Measurements from ENCODE around the gene DOC2B. TPM values are rescaled to one million over a fixed set of nuclear protein-coding genes. Genes with fewer than 3 reads are reported as not detected.

The DOC2B gene
- total RNA-seq, 1 donor from 2014 or later, result 23.5 TPM

DNA sequence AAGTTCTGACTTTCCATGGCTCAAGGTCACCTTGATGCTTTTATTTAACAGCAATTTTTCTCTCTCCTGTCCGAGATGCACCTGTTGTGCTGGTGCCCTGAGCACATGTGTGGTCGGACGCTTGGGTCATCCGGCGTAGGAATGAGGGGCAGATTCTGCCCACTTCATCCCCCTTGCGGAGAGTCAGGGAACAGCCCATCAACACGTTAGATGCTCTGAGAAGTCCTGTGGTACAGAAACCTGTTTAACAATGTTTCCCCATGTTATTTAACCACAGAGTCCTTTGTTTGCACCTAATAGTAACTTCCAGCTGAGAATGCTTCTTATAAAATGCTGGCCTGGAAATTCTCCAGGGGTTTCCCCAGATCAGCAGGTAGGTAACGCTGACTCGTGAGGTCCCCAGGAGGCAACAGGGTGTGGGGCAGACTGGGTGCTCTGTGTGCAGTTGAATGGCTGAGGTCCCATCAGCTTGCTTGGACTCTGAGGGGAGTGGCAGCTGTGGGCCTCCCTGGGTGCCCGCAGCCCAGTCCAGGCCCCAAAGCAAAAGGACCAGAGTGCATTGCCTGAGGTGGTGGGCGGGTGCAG, 17.8 kb downstream of the DOC2B start:
- DNase-seq (ENCODE audit: low spot score), result no peak

DNA sequence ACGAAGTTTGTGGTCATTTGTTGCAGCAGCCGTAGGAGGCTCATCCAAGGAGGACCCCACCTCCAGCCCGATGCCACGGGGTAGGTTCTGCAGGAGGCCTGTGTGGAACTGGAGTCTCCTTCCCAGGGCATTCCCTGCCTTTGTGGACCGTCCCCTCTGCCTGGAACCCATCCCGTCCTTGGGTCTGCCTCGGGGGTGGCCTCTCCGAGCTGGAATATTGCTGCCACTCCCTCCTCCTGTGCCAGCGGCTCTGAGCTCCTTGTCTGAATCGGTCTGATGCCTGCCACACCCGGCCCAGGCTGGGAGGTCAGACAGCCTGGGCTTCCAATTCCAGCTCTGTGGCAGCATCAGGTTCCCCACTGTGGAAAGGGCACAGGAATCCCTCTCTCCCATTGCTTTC, 18.8 kb downstream of the DOC2B start:
- no peak for DNase-seq (ENCODE audit: low spot score)

DNA sequence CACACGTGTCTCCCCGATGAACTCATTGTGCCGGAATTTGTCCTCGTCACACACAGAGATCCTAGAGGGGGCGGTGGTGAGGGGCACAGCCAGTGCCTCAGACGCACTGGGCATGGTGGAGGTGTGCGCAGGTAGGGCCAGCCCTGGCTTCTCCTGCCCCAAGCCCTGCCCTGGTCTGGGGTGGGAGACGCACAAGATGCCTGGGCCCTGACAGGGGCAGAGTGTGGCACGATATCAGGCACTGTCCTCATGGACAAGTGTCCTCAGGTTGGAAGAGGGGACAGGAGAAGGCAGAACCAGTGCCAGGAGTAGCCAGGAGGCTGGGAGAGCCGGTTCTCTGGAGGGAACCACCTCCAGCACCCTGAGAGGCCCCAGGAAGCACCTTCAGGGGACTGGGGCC, 20.0 kb downstream of the DOC2B start:
- no peak for DNase-seq (ENCODE audit: low spot score)

DNA sequence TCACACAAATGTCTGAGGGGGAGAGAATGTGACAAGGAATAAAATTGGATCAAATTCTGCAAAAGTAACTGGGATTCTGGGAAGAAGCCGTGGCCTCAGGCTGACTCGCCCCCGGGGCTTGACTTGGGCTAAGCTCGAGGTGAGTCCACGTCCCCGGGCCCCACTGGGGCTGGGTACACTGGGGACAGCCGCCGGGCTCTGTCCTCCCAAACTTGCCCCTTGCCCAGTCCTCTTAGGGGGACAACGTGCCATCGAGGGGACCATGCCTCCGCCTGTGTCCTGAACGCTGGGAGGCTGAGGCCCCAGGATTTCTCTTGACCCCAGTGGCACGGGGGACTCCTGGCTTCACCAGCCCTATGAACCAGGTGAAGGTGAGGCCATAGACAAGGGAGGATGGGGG, 21.1 kb downstream of the DOC2B start:
- DNase-seq (ENCODE audit: low spot score), result no peak

DNA sequence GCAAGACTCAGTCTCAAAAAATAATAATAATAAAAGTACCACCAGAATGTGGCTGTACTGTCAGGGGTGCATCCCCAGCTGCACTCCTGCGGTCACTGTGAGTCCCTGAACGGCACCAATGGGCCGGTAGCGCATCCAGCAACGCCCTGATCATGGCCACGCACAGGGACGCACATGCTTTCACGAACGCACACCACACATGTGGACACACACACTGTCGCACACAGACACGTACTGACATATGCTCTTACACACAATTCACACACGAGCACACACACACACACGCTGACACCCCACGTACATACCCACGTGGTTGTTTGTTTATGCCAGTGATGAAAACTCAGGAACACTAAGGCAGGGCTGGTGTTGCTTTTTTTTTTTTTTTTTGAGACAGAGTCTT, 21.8 kb downstream of the DOC2B start:
- DNase-seq (ENCODE audit: low spot score), result no peak

DNA sequence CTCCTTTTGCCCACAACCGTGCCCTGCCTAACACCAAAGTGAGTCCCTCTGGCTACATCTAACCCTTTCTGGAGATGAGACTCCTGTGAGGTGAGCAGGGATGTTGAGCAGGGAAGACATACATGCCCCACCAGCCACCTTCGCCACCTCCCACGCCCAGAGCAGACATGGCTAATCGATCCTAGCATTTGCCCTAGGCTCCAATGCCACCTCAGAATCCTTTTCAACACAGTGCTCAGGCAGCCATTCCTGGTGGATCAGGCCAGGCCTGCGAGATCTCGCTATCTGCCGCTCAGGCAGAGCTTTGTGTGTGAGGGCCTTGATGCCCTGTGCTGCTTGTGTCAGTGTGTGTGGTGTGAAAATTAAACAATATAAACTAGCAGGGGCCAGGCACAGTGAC, 23.1 kb downstream of the DOC2B start:
- DNase-seq (ENCODE audit: low spot score), result no peak

DNA sequence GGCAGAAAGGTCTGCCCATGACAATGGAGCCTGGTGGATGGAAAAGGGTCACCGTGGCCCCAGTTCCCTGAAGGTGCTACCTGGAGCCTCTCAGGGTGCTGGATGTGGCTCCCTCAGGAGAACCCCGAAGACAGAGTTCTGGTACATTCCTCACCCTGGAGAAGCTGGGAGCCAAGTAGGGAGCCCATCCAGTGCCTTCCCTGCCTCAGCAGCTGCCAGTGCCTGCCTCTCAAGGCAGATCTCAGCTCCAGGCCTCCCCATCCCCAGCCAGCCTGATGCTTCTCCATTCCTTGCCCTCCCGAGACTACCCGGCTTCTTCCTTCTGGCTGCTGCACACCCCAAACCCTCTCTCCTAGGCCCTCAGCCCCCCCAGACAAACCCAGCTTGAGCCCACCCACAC, 23.5 kb downstream of the DOC2B start:
- no peak for DNase-seq (ENCODE audit: low spot score)

DNA sequence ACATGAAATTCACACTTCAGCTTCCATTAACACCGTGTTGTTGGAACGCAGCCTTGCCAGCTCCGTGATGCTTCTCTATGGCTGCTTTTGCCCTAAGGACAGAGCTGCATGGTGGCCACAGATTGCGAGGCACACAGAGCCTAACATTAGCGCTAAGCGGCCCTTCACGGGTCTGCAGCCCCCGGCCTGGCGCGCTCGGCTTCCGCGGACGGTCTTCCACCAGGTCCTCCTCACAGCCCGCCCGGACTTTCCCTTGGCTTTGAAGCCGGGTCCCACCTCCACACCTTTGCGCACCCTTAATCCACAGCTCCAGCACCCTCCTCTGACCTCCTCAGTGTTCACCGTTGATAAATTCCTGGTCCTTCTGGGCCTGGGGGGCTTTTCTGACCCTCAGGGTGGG, 24.5 kb downstream of the DOC2B start:
- no peak for DNase-seq (ENCODE audit: low spot score)

DNA sequence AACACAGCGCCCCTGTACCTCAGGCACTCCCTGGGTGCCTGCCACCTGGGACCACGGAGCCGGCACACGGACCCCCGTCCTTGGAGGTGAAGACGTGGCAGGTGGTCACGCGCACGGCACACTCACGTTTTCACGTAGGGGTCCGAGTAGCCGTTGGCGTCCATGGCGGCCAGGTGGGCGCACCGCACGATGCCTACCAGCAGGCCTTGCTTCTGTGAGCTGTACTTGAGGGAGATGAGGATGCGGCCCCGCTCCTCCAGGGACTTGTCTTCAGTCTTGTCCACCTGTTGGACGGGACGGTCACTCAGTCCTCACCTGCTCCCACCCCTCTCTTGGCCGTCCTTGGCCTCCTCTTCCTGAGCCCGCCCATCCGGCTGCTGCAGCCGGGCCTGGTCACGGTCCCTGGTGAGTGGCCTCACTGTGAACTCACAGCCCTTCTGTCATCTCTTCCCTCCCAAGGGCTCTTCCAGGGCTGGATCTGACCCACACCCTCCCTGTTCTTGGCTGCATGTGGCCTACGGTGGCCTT, 25.3 kb downstream of the DOC2B start:
- DNase-seq (ENCODE audit: low spot score), result no peak

DNA sequence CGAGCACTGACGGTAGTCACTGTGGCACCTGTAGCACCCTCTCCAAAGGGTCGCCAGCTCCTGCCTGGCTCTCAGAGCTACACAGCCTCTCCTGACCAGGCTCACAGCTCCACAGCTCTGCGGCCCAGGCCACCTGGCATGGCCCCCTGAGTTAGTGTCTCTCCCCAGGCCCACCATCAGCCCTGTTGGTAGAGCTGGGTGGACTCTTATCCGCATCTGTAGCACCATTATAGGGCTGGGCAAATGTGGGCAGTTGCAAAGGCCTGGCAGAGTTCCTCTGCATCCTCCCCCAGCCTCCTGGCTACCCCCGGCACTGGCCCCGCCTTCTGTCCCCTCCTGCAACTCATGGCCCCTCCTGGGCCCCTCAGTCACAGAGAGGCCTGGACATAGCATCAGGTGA, 25.9 kb downstream of the DOC2B start:
- DNase-seq (ENCODE audit: low spot score), result no peak

DNA sequence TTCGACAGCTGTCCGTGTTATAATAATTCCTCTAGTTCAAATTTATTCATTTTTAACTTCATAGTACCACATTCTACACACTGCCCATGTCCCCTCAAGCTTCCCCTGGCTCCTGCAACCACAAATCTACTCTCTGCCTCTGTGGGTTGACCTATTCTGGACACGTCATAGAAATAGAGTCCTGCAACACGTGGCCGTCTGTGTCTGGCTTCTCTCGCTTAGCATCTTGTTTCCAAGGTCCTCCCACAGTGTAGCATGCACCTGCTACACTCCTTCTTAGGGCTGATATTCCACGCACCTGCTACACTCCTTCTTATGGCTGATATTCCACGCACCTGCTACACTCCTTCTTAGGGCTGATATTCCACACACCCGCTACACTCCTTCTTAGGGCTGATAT, 27.6 kb downstream of the DOC2B start:
- no peak for DNase-seq (ENCODE audit: low spot score)

DNA sequence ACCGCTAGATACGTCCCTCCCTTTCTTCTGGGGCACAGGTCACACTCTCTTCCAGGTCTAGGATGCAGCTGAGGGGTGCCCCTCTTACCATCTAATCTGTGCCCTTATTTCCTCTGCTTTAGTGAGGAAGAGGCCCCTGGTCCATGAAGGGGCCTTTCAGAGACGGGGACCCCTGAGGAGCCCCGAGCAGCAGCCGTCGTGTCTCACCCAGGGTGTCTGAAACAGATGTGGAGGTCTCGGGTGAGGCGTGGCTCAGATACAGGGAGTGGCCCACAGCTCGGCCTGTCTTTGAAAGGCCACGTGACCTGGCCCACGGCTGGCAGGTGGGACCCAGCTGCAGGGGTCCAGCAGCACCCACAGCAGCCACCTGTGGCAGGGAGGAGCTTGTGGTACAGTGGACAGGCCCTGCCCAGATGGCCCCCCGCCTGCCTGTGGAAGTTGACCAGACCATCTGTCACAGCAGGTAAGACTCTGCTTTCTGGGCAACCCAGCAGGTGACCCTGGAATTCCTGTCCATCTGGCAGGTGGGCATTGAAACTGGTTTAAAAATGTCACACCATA, 28.5 kb downstream of the DOC2B start:
- no peak for DNase-seq (ENCODE audit: low spot score)

DNA sequence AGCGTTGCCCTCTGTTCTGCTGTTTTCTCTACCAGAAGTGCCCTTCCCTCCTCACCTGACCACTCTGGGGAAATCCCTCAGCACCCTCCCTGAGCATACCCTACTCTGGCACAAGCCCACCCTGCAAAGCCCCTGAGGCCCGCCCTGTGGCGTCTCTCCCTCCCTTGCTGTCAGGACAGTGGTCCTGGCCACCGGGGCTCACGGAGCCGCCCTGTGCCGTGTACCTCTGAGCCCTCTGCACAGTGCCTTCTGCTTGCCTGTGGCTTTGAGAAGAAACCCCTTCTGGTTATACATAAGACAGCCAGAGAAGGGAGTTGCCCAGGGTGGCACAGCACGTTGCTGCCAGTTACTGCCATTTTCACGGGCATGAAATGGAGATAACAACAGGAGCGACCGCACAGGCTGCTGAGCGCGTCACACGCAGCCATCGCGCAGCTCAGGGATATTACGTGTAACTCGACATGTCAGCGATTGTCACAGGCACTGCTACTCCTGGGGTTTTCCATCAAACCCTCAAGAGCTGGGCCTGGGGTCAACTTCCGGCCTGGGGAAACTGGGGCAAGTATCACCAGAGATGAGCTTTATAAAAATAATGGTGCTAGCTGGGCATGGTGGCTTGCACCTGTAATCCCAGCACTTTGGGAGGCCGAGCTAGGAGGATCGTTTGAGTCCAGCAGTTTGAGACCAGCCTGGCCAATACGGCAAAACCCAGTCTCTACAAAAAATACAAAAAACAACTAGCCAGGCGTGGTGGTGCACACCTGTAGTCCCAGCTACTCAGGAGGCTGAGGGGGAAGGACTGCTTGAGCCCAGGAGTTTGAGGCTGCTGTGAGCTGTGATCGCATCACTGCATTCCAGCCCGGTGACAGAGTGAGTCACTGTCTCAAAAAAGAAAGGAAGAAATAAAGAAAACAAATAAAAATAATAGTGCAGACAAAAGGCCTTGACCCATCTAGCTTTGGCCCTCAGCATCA, 29.3 kb downstream of the DOC2B start:
- DNase-seq (ENCODE audit: low spot score), result no peak

DNA sequence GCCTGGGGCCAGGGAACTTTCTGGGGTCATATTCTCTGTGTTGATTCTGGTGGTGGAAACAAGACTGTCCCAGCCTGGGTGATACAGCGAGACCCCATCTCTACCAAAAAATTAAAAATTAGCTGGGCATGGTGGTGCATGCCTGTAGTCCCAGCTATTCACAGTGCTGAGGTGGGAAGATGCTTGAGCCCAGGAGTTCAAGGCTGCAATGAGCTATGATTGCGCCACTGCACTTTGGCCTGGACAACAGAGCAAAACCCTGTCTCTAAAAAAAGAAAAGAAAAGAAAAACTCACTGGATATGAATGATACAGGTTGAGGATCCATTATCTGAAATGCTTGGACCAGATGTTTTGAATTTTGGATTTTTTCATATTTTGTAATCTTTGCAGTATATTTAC, 30.4 kb downstream of the DOC2B start:
- DNase-seq (ENCODE audit: low spot score), result no peak

DNA sequence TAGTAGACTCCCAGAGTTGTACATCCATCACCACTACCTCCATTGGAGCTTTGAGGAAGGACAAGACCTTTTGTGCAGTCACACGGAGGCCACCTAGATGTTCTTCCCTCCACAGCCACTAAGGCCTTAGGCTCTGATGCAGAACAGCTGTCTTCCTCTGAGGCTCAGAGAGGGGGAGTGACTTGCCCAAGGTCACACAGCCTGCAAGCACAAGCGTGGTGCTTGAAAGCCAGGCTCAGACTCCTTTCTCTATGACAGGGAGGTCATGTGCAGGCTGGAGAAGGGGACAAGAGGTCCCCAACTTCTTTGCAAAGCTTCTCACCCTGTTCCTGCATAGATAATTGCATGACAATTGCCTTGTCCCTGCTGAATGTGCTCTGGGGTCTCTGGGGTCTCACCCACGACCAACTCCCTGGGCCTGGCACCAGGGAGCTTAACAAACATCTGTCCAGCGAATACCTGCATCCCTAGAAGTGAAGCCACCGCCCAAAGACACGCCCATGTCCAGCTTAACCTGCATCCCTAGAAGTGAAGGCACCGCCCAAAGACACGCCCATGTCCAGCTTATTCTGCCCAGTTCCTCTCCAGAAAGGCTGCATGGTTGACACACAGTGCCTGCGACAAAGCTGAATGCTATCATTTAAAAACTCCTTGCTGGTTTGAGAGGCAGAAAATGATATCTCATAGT, 31.4 kb downstream of the DOC2B start:
- peak; percentile 33 for DNase-seq (ENCODE audit: low spot score)

DNA sequence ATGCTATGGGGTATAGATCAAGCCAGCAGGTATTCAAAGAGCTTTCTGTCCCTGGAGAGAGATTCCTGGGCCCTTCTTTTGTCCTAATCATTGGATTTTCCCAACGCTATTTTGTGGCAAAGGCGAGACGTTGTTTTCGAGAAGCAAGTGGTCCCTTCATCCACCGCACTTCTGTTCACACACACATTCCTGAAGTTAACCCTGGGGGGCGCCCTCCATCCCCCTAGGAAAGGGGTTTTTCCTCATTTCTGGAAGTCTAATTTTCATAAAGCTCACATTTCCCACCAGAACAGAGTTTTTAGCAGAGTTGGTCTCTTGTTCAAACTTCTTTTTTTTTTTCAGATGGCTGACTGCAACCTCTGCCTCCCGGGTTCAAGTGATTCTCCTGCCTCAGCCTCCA, 32.2 kb downstream of the DOC2B start:
- peak; percentile 23 for DNase-seq (ENCODE audit: low spot score)

DNA sequence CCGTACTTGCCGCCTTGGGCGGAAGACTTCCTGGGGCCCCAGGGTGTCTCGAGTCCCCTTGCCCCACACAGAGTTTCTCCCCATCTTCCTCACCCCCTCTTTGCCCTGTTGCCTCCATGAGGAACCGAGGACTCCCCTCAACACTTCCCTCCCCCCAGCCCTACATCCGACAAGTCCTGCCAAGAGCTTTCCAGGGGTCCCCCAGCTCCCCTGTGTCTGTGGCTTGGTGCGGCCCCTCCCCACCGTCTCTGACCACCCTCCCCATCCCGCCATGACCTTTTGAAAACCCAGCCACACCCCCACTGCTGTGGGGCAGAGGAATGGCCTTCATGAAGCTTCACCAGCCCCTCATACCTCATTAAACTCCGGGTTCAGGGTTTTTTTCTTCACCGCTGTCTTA, 32.7 kb downstream of the DOC2B start:
- peak; percentile 34 for DNase-seq (ENCODE audit: low spot score)

DNA sequence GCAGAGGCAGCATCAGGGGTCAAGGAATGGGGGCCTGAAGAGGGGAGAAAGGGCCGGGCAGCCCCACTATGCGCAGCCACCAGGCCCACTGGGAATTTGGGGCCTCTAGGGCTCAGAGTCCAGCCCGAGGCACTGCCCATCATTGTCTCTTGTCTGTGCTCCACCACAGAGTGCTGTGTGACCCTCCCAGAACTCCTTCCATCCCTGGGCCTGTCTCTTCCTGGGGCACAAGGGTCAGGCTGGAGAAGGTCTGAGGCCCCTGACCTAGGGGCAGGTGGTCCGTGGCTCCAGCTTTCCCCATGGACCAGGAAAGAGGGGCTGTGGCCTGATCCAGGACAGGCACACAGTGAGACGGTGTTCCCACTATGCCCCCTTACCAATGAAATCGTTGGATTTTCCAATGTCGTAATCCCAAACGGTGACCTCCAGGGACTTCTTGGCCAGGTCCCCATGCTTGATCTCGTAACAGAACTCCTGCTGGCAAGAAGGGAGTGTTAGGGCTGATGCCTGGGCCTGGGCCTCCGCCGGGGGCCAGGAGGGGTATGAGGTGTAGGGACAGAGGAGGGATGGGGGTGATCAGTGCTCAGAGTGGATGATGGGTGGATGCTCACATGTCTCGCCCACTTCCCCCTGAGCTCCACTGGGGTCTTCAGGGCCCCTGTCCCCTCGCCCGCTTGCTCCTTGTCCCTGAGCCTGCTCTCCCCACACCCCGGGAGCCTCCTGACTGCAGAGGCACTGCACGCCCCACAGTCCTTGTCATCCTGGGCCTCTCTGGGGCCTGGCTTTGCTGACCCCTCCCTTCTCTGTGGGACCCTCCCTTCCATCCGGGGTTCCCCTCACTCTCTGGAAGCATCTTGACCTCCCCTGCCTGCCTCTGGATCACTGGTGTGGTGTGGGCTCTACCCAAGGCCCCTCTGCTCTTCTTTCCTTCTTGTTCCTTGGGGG, 33.4 kb downstream of the DOC2B start:
- peak; percentile 37 for DNase-seq (ENCODE audit: low spot score)

DNA sequence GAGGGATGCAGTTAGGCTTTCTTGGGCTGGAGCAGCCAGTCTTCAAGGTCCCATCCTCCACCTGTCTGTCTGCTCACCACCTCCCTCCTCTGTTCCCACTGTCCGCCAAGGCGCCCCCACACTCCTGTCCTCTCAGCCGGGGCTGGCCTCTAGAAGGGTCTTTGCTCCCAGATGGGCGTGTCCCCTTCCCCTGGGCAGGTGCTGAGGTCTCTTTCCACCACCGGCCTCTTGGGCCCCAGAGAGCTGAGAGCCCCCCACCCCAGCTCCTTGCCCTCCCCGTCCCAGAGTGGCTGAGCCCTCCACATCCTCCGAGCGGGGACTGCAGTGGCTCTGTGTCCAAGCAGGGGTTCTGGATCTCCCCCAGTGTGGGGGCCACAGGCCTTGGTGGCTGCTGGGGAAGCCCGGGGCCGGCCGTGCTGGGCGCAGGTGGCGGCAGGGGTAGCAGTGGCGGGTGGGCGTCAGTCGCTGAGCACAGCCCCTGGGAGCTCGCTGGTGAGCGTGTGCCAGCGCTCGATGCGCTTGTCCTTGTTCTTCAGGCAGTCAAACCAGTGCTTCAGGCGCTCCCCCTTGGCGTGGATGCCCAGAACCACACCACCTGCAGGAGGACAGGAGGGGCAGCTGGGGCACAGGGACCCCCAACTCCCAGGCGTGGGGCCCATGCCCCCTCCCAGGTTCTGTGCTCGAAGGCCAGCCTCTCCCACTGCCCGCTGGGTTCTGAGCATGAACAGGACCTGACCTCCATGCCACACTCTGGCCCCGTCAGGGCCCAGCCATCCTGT, 34.3 kb downstream of the DOC2B start:
- DNase-seq (ENCODE audit: low spot score), result peak; percentile 39

DNA sequence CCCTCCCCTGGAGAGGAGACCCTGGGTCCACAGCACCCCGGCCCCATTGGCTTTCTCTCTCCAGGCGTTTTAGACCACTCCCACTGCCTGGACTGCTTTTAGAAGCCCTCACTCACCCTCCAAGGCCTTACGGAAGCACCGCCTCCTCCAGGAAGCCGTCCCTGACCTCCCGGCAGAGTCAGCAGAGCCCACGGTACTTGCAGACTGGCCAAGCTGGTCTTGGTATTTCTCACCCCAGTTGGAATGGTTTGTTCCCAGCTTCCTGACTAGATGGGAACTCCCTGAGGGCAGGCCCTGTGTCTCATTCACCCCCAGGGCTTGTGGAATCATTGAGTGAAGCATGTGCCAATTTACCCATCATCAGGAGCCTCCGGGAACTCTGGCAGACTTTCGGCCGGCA, 34.9 kb downstream of the DOC2B start:
- peak; percentile 38 for DNase-seq (ENCODE audit: low spot score)

All from ureter (tissue), 1 donor.